ENCODE results near the gene MALAT1. TPM values are rescaled to one million over a fixed set of nuclear protein-coding genes. Genes with fewer than 3 reads are reported as not detected.

The MALAT1 gene
- total RNA-seq, 1 experiment from 2014 or later, result 6,000 TPM

DNA sequence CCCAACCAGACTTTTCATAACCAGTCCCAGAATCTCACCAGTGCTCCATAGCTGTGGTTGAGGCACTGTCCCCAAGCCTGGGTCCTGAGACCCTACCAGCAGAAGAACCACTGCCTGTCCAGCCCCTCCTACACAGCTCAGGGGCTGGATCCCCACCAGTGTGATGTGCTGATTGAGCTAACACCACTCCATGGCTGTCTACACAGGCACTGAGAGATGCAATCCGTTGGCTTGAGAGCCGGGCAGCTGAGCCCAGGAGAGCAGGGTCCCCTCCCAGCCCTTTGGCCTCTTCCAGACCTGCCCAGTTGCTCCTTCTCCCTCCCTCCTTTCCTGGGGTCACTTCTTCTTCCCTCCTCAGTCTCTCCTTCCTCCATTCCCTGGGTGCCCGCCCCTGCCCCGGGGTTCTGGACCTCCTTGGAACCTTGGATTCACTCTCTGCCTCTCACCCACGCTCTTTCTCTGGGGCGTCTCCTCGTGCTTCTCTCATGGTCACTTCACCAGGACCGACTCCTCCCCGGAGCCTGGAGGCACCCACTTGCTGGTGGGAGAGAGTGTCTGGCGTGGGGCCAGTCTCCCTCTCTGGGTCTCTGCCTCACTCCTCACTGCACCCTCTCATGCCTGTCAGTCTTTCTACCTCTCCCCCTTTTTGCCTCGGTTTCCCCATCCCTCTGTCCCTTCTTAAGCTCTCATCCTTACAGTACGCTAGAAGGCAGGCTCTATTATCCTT, 25.3 kb downstream of the MALAT1 start:
- Histone ChIP-seq H3K27me3 (ENCODE audit: insufficient read depth, low read length) (no peaks in the 10 kb centered on the region), H3K27ac (ENCODE audit: low read depth, low read length) (peak overlapping the region; percentile 29; the same call in 1 of the 2 replicates), H3K4me1 (ENCODE audit: control insufficient read depth in 1 of 2, insufficient read depth in 2 of 2, low read length in 2 of 2) (peaks cover 7 to 17% of the 10 kb centered on the region in 2 experiments; a peak in 3 of 4 replicates), H3K79me2 (ENCODE audit: insufficient read depth, low read length) (peaks cover 20% of the 10 kb centered on the region), H2AFZ (ENCODE audit: low read depth, low read length, poor library complexity, severe bottlenecking) (no peak overlapping the region), H3K9me2 (ENCODE audit: insufficient read depth) (no peaks in the 10 kb centered on the region), H3K9me3 (ENCODE audit: control insufficient read depth in 1 of 2, insufficient read depth in 1 of 2, low read depth in 1 of 2, low read length in 2 of 2) (no peaks in the 10 kb centered on the region), H3K4me3 (replicated peaks in 1 of 2; ENCODE audit: low read depth in 1 of 2, low read length in 2 of 2) (no peak overlapping the region), H3K4me2 (ENCODE audit: low read length) (peak overlapping the region; percentile 50), H3K9ac (ENCODE audit: low read length) (peak overlapping the region; percentile 25; the same call in 1 of the 2 replicates), H3K36me3 (ENCODE audit: control insufficient read depth in 1 of 2, insufficient read depth in 2 of 2, low read length in 2 of 2) (peaks cover 9 to 16% of the 10 kb centered on the region in 2 experiments; a peak in 2 of 4 replicates), H4K20me1 (ENCODE audit: insufficient read depth) (no peaks in the 10 kb centered on the region)
- no peak for ATAC-seq
- intact Hi-C loops (cut with micrococcal nuclease), result no loop called here
- ChIA-PET CTCF (interaction anchor here (0.8 kb wide), 1 partner anchor 16 kb away, joined by 4 read pairs; no protein-coding TSS in a partner anchor), POLR2A (interaction anchor here (1.1 to 2.6 kb wide), 5 partner anchors 14 to 25 kb away, joined by 3 to 11 read pairs (median 3); partner anchors contain the start of gene MALAT1), RAD21 (ENCODE audit: low non-redundant PET in 1 of 2, low total read pairs in 2 of 2, uncharacterized antibody in 2 of 2, unreplicated experiment in 2 of 2) (interaction anchor here in 1 of 2 experiments (1.0 kb wide), 1 partner anchor 16 kb away, joined by 4 read pairs; no protein-coding TSS in a partner anchor)
- no TSS peak for BruUV-seq (replicated peaks)
- TF ChIP-seq SP1 (IDR thresholded peaks at IDR 0.05; ENCODE audit: low read depth) (no peak), TCF7L2 (IDR thresholded peaks at IDR 0.05; ENCODE audit: borderline replicate concordance, extremely low read depth, insufficient read depth, insufficient read length) (no peak), ELF1 (IDR thresholded peaks at IDR 0.05; ENCODE audit: borderline replicate concordance, low read depth) (no peak), YY1 (IDR thresholded peaks at IDR 0.05; ENCODE audit: extremely low read depth, insufficient replicate concordance, low read depth, low read length) (no peak), POLR2A (IDR thresholded peaks at IDR 0.05; ENCODE audit: borderline replicate concordance, extremely low read depth, insufficient read depth, insufficient read length) (no peak)
- no peak for DNase-seq (ENCODE audit: low read depth, low spot score)

All from HCT116 (cell line).